ENCODE measurements around the gene IL2RG. TPM values are rescaled to one million over a fixed set of nuclear protein-coding genes. Genes with fewer than 3 reads are reported as not detected.

Gene IL2RG
- polyA plus RNA-seq, 1 experiment, result not detected

- H3K27ac ChIP-seq (ENCODE audit: low read depth, low read length), result no peak overlapping the region
- CTCF ChIA-PET, result interaction anchor here (0.6 to 1.4 kb wide), 3 partner anchors 13 to 318 kb away, joined by 3 read pairs; partner anchors contain the start of genes IL2RG and TAF1
- H3K4me3 ChIP-seq (ENCODE audit: low read depth, low read length), result no peak overlapping the region
- H3K9me3 ChIP-seq (ENCODE audit: control insufficient read depth, insufficient read depth, low read length), result no peaks in the 10 kb centered on the region
- POLR2A ChIA-PET, result no interaction called here
- no peak for TF ChIP-seq CTCF (IDR thresholded peaks at IDR 0.05; ENCODE audit: low read depth, low read length)
- peaks cover 2% of the 10 kb centered on the region for H3K27me3 ChIP-seq (ENCODE audit: control insufficient read depth, insufficient read depth, low read length)
- no peak for DNase-seq (ENCODE audit: low read depth, low spot score)
These were observed 12.3 kb downstream of the IL2RG start for GRCh38 chrX:71098951-71099506.

DNA sequence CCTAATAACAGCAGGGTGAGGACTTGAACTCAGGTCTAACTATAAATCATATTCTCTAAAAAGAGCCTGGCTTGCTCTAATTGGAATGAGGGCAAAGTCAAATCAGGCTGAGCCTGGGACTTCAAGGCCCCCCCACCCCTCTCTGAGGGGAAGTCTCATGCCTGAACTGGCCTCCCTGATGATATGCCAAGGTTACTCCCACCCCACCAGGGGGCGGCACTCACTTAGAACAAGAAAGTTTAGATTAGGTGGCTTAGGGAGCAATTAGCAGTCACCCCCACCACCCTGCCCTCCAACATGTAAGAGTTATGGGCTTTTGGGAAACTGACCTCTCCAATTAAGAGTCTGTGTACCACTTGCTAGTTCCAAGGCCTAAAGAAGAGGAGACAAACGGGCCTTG lies 13.1 kb downstream of the IL2RG start:
- Histone ChIP-seq H3K9me3 (ENCODE audit: control insufficient read depth, insufficient read depth, low read length) (no peaks in the 10 kb centered on the region), H3K4me3 (ENCODE audit: low read depth, low read length) (no peak overlapping the region), H3K27me3 (ENCODE audit: control insufficient read depth, insufficient read depth, low read length) (peaks cover 2% of the 10 kb centered on the region), H3K27ac (ENCODE audit: low read depth, low read length) (no peak overlapping the region)
- TF ChIP-seq CTCF (IDR thresholded peaks at IDR 0.05; ENCODE audit: low read depth, low read length), result peak; percentile 47
- ChIA-PET CTCF (interaction anchor here (1.0 to 1.6 kb wide), 2 partner anchors 32 to 79 kb away, joined by 4 read pairs; no protein-coding TSS in a partner anchor), POLR2A (no interaction called here)
- DNase-seq (ENCODE audit: low read depth, low spot score), result no peak

GRCh38 chrX:71096760-71097032 lies 14.7 kb downstream of the IL2RG start:
- peaks cover 2% of the 10 kb centered on the region for H3K27me3 ChIP-seq (ENCODE audit: control insufficient read depth, insufficient read depth, low read length)
- H3K4me3 ChIP-seq (ENCODE audit: low read depth, low read length), result peak overlapping the region; percentile 71
- H3K9me3 ChIP-seq (ENCODE audit: control insufficient read depth, insufficient read depth, low read length), result no peaks in the 10 kb centered on the region
- TF ChIP-seq CTCF (IDR thresholded peaks at IDR 0.05; ENCODE audit: low read depth, low read length), result no peak
- no peak overlapping the region for H3K27ac ChIP-seq (ENCODE audit: low read depth, low read length)
- DNase-seq (ENCODE audit: low read depth, low spot score), result no peak
- ChIA-PET CTCF (interaction anchor here (0.7 to 1.6 kb wide), 2 partner anchors 33 to 81 kb away, joined by 3 to 4 read pairs; no protein-coding TSS in a partner anchor), POLR2A (no interaction called here)

GRCh38 chrX:71095981-71096759 lies 15.2 kb downstream of the IL2RG start:
- H3K27me3 ChIP-seq (ENCODE audit: control insufficient read depth, insufficient read depth, low read length), result peaks cover 2% of the 10 kb centered on the region
- no peak overlapping the region for H3K27ac ChIP-seq (ENCODE audit: low read depth, low read length)
- ChIA-PET POLR2A (interaction anchor here (0.7 kb wide), 1 partner anchor 877 kb away, joined by 4 read pairs; no protein-coding TSS in a partner anchor), CTCF (interaction anchor here (0.7 kb wide), 1 partner anchor 34 kb away, joined by 3 read pairs; no protein-coding TSS in a partner anchor)
- H3K9me3 ChIP-seq (ENCODE audit: control insufficient read depth, insufficient read depth, low read length), result no peaks in the 10 kb centered on the region
- H3K4me3 ChIP-seq (ENCODE audit: low read depth, low read length), result peak overlapping the region; percentile 71
- no peak for DNase-seq (ENCODE audit: low read depth, low spot score)
- TF ChIP-seq CTCF (IDR thresholded peaks at IDR 0.05; ENCODE audit: low read depth, low read length), result no peak

DNA sequence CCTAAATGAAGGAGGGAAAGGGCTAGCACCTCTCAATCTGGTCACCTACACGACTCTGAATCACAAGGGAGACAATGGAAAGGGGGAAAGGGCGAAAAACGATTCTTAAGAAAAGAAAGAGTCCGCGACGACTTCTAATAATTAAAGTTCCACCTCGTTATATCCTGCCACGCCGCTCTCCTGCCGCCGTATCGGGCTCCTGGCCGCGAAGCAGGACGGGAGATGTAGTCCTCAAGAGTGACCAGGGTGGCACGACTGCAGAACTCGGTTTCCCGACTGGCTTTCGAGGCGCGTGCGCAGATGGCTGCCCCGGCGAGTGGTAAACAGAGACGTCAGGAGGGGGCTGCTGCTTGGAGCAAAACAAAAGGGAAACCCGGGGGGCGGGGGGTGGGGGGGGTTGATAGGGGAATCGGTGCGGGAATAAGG lies 15.8 kb downstream of the IL2RG start, which contains the start of gene FOXO4:
Gene FOXO4, plus strand, starts transcription at position 297 of the 426 bp plus-strand sequence. CDS start 678 bp downstream, outside the sequence.
- DNase-seq (ENCODE audit: low read depth, low spot score), result peak; percentile 41
- POLR2A ChIA-PET, result no interaction called here

More for the DNA sequence above, 15.8 kb downstream of the IL2RG start, which contains the start of gene FOXO4:
- CTCF ChIA-PET, result no interaction called here
- Histone ChIP-seq H3K9me3 (ENCODE audit: control insufficient read depth, insufficient read depth, low read length) (no peaks in the 10 kb centered on the region), H3K27ac (ENCODE audit: low read depth, low read length) (no peak within 1 kb of the TSS), H3K4me3 (ENCODE audit: low read depth, low read length) (peak within 1 kb of the TSS; percentile 71), H3K27me3 (ENCODE audit: control insufficient read depth, insufficient read depth, low read length) (peaks cover 2% of the 10 kb centered on the region)
- TF ChIP-seq CTCF (IDR thresholded peaks at IDR 0.05; ENCODE audit: low read depth, low read length), result no peak
